ENCODE results near the gene DUSP14. TPM values are rescaled to one million over a fixed set of nuclear protein-coding genes. Genes with fewer than 3 reads are reported as not detected.

The DUSP14 gene
- total RNA-seq, 1 experiment from 2014 or later, result 22.4 TPM

DNA sequence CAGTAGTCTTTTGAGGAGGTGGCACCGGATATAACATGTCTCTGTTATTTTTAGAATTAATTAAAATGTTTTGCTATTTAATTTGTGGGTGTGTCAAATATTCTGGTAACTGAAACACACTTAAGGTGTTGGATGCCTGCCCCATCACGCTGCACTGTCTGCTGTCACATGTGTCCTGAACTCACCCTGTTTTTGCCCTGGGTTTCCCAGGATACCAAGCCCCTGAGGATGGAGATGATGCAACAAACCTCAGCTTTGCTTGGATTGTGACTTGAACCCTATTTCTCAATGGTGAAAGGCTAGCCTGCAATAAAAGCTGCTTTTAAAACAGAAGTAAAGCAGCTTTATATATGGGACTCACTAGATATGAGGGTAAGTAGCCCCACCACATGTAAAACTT lies 11.5 kb upstream of the DUSP14 start:
- DNase-seq (ENCODE audit: low spot score), result no peak
- Mint-ChIP-seq H3K9me3 (no peaks in the 10 kb centered on the region), H3K4me1 (peaks cover 19% of the 10 kb centered on the region), H3K36me3 (peaks cover 34% of the 10 kb centered on the region), H3K4me3 (no peak overlapping the region), H3K27ac (no peak overlapping the region), H3K27me3 (ENCODE audit: low read depth) (no peaks in the 10 kb centered on the region)
- TF ChIP-seq SMAD3 (CRISPR knock-in tag; IDR thresholded peaks at IDR 0.05; ENCODE audit: borderline replicate concordance) (no peak), TEAD4 (CRISPR knock-in tag; IDR thresholded peaks at IDR 0.05) (no peak), FOXK1 (CRISPR knock-in tag; IDR thresholded peaks at IDR 0.05) (no peak), KAT7 (CRISPR knock-in tag; IDR thresholded peaks at IDR 0.05; ENCODE audit: borderline replicate concordance) (no peak), USF2 (CRISPR knock-in tag; IDR thresholded peaks at IDR 0.05) (no peak), ELF4 (CRISPR knock-in tag; IDR thresholded peaks at IDR 0.05; ENCODE audit: low read depth) (no peak), NFYB (CRISPR knock-in tag; conservative IDR thresholded peaks at IDR 0.05; ENCODE audit: low read depth) (no peak), ZNF219 (CRISPR knock-in tag; IDR thresholded peaks at IDR 0.05; ENCODE audit: borderline replicate concordance) (no peak), ZSCAN18 (CRISPR knock-in tag; IDR thresholded peaks at IDR 0.05) (no peak), SP1 (CRISPR knock-in tag; conservative IDR thresholded peaks at IDR 0.05) (no peak), ZNF317 (CRISPR knock-in tag; IDR thresholded peaks at IDR 0.05; ENCODE audit: borderline replicate concordance, low read depth) (no peak), ZNF671 (CRISPR knock-in tag; IDR thresholded peaks at IDR 0.05) (no peak)
- TF ChIP-seq, protein P1, sequence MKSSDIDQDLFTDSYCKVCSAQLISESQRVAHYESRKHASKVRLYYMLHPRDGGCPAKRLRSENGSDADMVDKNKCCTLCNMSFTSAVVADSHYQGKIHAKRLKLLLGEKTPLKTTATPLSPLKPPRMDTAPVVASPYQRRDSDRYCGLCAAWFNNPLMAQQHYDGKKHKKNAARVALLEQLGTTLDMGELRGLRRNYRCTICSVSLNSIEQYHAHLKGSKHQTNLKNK (CRISPR knock-in tag; IDR thresholded peaks at IDR 0.05), result no peak
- CTCF ChIA-PET, result no interaction called here
- no peak for ATAC-seq
- POLR2A ChIA-PET, result no interaction called here

GRCh38 chr17:37479025-37479424 lies 10.7 kb upstream of the DUSP14 start:
- ATAC-seq (no peak), DNase-seq (ENCODE audit: low spot score) (no peak)
- Mint-ChIP-seq H3K4me1 (peaks cover 26% of the 10 kb centered on the region), H3K27ac (no peak overlapping the region), H3K9me3 (no peaks in the 10 kb centered on the region), H3K4me3 (no peak overlapping the region), H3K27me3 (ENCODE audit: low read depth) (no peaks in the 10 kb centered on the region), H3K36me3 (peaks cover 26% of the 10 kb centered on the region)
- TF ChIP-seq ATF6 (CRISPR knock-in tag; IDR thresholded peaks at IDR 0.05) (no peak), FOXJ3 (CRISPR knock-in tag; IDR thresholded peaks at IDR 0.05; ENCODE audit: borderline replicate concordance) (no peak), USF2 (CRISPR knock-in tag; IDR thresholded peaks at IDR 0.05) (no peak), TP53 (CRISPR knock-in tag; IDR thresholded peaks at IDR 0.05) (no peak), ZNF138 (CRISPR knock-in tag; conservative IDR thresholded peaks at IDR 0.05) (no peak), MAX (CRISPR knock-in tag; IDR thresholded peaks at IDR 0.05) (no peak), MXD4 (CRISPR knock-in tag; IDR thresholded peaks at IDR 0.05; ENCODE audit: borderline replicate concordance) (no peak), NFE2L1 (CRISPR knock-in tag; IDR thresholded peaks at IDR 0.05) (no peak), NR2C2 (CRISPR knock-in tag; IDR thresholded peaks at IDR 0.05) (no peak), ZNF416 (CRISPR knock-in tag; IDR thresholded peaks at IDR 0.05) (no peak), ZNF671 (CRISPR knock-in tag; IDR thresholded peaks at IDR 0.05) (no peak), SOX15 (CRISPR knock-in tag; IDR thresholded peaks at IDR 0.05) (no peak), PRRX2 (CRISPR knock-in tag; IDR thresholded peaks at IDR 0.05) (no peak), CREB1 (CRISPR knock-in tag; IDR thresholded peaks at IDR 0.05) (no peak), GRHL2 (CRISPR knock-in tag; IDR thresholded peaks at IDR 0.05; ENCODE audit: insufficient replicate concordance, severe bottlenecking) (no peak)
- TF ChIP-seq, protein P2, sequence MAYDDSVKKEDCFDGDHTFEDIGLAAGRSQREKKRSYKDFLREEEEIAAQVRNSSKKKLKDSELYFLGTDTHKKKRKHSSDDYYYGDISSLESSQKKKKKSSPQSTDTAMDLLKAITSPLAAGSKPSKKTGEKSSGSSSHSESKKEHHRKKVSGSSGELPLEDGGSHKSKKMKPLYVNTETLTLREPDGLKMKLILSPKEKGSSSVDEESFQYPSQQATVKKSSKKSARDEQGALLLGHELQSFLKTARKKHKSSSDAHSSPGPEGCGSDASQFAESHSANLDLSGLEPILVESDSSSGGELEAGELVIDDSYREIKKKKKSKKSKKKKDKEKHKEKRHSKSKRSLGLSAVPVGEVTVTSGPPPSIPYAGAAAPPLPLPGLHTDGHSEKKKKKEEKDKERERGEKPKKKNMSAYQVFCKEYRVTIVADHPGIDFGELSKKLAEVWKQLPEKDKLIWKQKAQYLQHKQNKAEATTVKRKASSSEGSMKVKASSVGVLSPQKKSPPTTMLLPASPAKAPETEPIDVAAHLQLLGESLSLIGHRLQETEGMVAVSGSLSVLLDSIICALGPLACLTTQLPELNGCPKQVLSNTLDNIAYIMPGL (CRISPR knock-in tag; IDR thresholded peaks at IDR 0.05), result no peak
- POLR2A ChIA-PET, result no interaction called here
- CTCF ChIA-PET, result no interaction called here

Measured in WTC11 (cell line).